Fibroblast of skin of abdomen (primary cell): ENCODE data around the gene MYADML2.

Source experiments
- DNase-seq: peaks from one replicate; pipeline ENCODE4 v3.0.0-alpha.2; 2013

MYADML2 gene

GRCh38 chr17:81895400-81895799 is 51.6 kb downstream of the MYADML2 start:
- no peak for DNase-seq

DNA sequence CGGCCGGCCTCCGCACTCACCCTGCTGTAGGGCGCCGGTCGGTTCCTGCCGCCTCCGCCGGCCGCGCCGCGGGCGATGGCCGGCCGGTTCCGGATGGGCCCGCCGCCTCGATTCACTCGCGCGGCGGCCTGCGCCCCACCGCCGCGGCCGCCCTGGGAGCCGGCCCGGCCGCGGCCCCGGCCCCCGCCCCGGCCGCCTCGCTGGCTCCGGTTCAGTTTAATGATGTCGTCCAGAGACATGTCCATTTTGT is 55.8 kb downstream of the MYADML2 start:
- DNase-seq, result no peak

DNA sequence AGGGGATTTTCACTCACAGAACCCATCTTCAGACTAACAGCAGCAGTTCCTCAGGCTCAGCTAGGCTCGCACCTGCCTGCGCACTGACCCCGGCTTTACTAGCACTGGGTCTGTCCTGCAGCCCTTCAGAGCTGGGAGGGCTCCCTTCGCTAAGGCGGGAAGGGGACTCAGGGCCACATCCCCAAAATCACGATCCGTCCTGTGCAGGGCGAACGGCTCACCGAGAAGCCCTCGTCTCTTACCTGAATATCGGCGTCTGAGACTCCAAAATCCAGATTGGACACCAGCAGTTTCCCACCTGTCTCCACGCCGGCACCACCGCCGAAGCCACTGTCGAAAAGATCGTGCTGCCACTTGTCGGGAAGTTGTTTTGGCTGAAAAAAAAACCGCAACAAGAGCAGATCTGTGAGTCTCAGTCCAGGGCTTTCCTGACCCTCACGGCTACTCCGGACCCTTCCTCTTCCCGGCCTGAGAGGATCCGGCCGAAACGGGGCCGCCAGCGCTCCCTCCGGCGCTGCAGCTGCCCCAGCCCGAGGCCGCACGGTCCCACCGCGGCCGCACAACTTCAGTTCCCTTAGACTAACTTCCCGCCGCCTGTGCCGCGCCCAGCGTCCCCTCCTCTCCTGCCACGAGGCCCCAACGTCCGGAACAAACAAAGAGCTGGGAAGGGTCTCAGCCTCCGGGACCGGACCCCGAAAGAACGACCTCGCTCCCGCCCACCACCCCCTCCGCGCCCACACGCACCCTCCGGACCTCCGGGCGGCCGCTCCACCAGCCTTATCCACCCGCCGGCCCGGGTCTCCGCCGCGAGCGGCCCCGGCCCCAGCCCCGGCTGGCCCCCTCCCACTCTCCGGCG is 56.4 kb downstream of the MYADML2 start:
- DNase-seq, result no peak
